ENCODE results near the gene NEB. TPM values are rescaled to one million over a fixed set of nuclear protein-coding genes. Genes with fewer than 3 reads are reported as not detected.

NEB gene
- polyA plus RNA-seq, 1 of the 3 experiments (the other 2 are of a cell fraction) = 0.02 TPM

DNA sequence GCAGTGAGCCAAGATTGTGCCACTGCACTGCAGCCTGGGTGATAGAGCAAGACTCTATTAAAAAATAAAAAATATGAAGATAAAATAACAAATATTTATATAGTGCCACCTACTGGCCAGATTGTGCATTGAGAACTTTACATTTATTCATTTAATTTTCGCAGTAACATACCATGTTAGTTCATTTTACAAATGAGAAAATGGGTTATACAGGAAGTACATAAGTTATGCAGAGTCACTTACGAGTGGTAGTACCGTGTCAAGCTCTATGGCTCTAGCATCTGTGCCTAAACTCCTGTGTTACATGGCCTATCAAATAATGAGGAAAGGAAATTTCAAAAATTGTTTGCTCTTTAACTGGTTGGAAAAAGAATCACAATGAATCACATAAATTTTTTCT is 296.6 kb downstream of the NEB start (continued):
- TF ChIP-seq SMC3 (IDR thresholded peaks at IDR 0.05; ENCODE audit: low read depth, low read length) = no peak

Other genes starting within 250 kb of the NEB start
- gene ARL5A, start 93.9 kb upstream of the NEB start, polyA plus RNA-seq (2012; rRNA removed) = 8.2 and 8.4 TPM in 2 replicates

Measured in SK-N-SH (cell line).